ENCODE data around the gene RAC3.

The RAC3 gene

GRCh38 chr17:81990836-81991683, 40.4 kb upstream of the RAC3 start:
- Histone ChIP-seq H3K27me3 (ENCODE audit: insufficient read depth, low read length, poor library complexity) (no peaks in the 10 kb centered on the region), H3K4me2 (ENCODE audit: insufficient read depth, low read length) (no peak overlapping the region), H3K9ac (ENCODE audit: low read depth, low read length) (no peak overlapping the region), H3K4me1 (ENCODE audit: insufficient read depth, low read length) (no peaks in the 10 kb centered on the region), H4K20me1 (ENCODE audit: insufficient read depth, low read length) (peaks cover 21% of the 10 kb centered on the region; the same call in 1 of the 2 replicates), H3K79me2 (ENCODE audit: insufficient read depth, low read length) (peaks cover 8% of the 10 kb centered on the region; the same call in 1 of the 2 replicates), H3K36me3 (ENCODE audit: insufficient read depth, low read length) (peaks cover 6% of the 10 kb centered on the region), H3K4me3 (ENCODE audit: low read depth in 1 of 2, low read length in 2 of 2) (no peak overlapping the region), H2AFZ (ENCODE audit: low read depth, low read length) (no peak overlapping the region), H3K27ac (ENCODE audit: low read length) (no peak overlapping the region), H3K9me3 (ENCODE audit: insufficient read depth, low read length, severe bottlenecking) (no peaks in the 10 kb centered on the region)
- no peak for TF ChIP-seq CTCF (IDR thresholded peaks at IDR 0.05; ENCODE audit: borderline replicate concordance, extremely low read depth, low read length, poor library complexity, severe bottlenecking)
- TF ChIP-seq EZH2 (IDR thresholded peaks at IDR 0.05; ENCODE audit: borderline replicate concordance, low read depth, low read length, severe bottlenecking), result no peak
- ATAC-seq (ENCODE audit: insufficient read depth, low read depth) (0 out of 3 replicates have a peak, but pooled peaks have one; percentile 29), DNase-seq (no peak)

GRCh38 chr17:81991684-81992305, 39.7 kb upstream of the RAC3 start:
- peaks cover 8% of the 10 kb centered on the region; the same call in 1 of the 2 replicates for H3K79me2 ChIP-seq (ENCODE audit: insufficient read depth, low read length)
- ATAC-seq (ENCODE audit: insufficient read depth, low read depth) (peak; percentile 31; the same call in 1 of the 3 replicates), DNase-seq (no peak)
- no peak overlapping the region for H3K27ac ChIP-seq (ENCODE audit: low read length)
- H3K4me3 ChIP-seq (ENCODE audit: low read depth in 1 of 2, low read length in 2 of 2), result no peak overlapping the region
- no peak overlapping the region for H3K4me2 ChIP-seq (ENCODE audit: insufficient read depth, low read length)
- H2AFZ ChIP-seq (ENCODE audit: low read depth, low read length), result no peak overlapping the region
- no peaks in the 10 kb centered on the region; the same call in 1 of the 2 replicates for H3K36me3 ChIP-seq (ENCODE audit: insufficient read depth, low read length)
- no peaks in the 10 kb centered on the region for H3K9me3 ChIP-seq (ENCODE audit: insufficient read depth, low read length, severe bottlenecking)
- no peak for TF ChIP-seq EZH2 (IDR thresholded peaks at IDR 0.05; ENCODE audit: borderline replicate concordance, low read depth, low read length, severe bottlenecking)
- no peak for TF ChIP-seq CTCF (IDR thresholded peaks at IDR 0.05; ENCODE audit: borderline replicate concordance, extremely low read depth, low read length, poor library complexity, severe bottlenecking)
- H3K9ac ChIP-seq (ENCODE audit: low read depth, low read length), result no peak overlapping the region
- H3K4me1 ChIP-seq (ENCODE audit: insufficient read depth, low read length), result no peaks in the 10 kb centered on the region
- peaks cover 18% of the 10 kb centered on the region; the same call in 1 of the 2 replicates for H4K20me1 ChIP-seq (ENCODE audit: insufficient read depth, low read length)
- no peaks in the 10 kb centered on the region for H3K27me3 ChIP-seq (ENCODE audit: insufficient read depth, low read length, poor library complexity)

GRCh38 chr17:81992306-81993102, 39.0 kb upstream of the RAC3 start:
- Histone ChIP-seq H2AFZ (ENCODE audit: low read depth, low read length) (no peak overlapping the region), H3K79me2 (ENCODE audit: insufficient read depth, low read length) (peaks cover 8% of the 10 kb centered on the region; the same call in 1 of the 2 replicates), H3K36me3 (ENCODE audit: insufficient read depth, low read length) (no peaks in the 10 kb centered on the region; the same call in 1 of the 2 replicates), H3K9me3 (ENCODE audit: insufficient read depth, low read length, severe bottlenecking) (no peaks in the 10 kb centered on the region), H4K20me1 (ENCODE audit: insufficient read depth, low read length) (peaks cover 18% of the 10 kb centered on the region; the same call in 1 of the 2 replicates), H3K27me3 (ENCODE audit: insufficient read depth, low read length, poor library complexity) (no peaks in the 10 kb centered on the region), H3K4me1 (ENCODE audit: insufficient read depth, low read length) (no peaks in the 10 kb centered on the region), H3K27ac (ENCODE audit: low read length) (no peak overlapping the region), H3K4me2 (ENCODE audit: insufficient read depth, low read length) (no peak overlapping the region), H3K4me3 (ENCODE audit: low read depth in 1 of 2, low read length in 2 of 2) (no peak overlapping the region), H3K9ac (ENCODE audit: low read depth, low read length) (no peak overlapping the region)
- DNase-seq (no peak), ATAC-seq (ENCODE audit: insufficient read depth, low read depth) (no peak)
- TF ChIP-seq CTCF (IDR thresholded peaks at IDR 0.05; ENCODE audit: borderline replicate concordance, extremely low read depth, low read length, poor library complexity, severe bottlenecking) (no peak), EZH2 (IDR thresholded peaks at IDR 0.05; ENCODE audit: borderline replicate concordance, low read depth, low read length, severe bottlenecking) (no peak)

Measured in DND-41 (cell line).